ENCODE results near the gene MYT1. TPM values are rescaled to one million over a fixed set of nuclear protein-coding genes. Genes with fewer than 3 reads are reported as not detected.

Gene MYT1
- total and polyA plus RNA-seq, 11 donors = 0.07 to 0.23 (median 0.09) TPM; not detected in 5

DNA sequence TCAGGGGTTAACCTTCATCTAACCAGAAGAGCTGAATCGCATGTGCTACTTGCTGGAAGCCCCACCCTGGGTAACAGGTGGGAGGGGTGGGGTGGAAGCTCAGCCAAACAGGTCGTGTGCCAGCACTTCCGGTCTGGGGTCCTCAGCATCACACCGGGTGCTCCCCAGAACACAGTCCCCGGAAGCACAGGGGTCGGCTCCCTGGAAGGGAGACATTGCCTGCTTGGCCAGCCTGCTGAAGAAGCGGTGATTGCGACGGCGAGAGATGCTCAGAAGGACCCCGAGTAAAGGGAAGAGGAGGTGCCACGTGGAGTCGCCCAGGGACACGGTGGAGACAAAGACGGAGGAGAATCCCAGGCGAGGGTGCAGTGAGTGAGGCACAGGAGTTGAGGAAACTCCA lies 36.5 kb downstream of the MYT1 start:
- no peaks in the 10 kb centered on the region for H3K36me3 ChIP-seq
- no peak for TF ChIP-seq POLR2A (IDR thresholded peaks at IDR 0.05)
- H3K27me3 ChIP-seq = peaks cover 0 to 30% (median 6%) of the 10 kb centered on the region in 9 donors
- 73 to 79% (median 78%) methylated on average over 16 of the region's 16 CpGs for WGBS, 4 donors
- H3K4me1 ChIP-seq = no peaks in the 10 kb centered on the region
- intact Hi-C loops (cut with DNase I) = no loop called here
- no peaks in the 10 kb centered on the region for H3K9me3 ChIP-seq
- no peak for DNase-seq
- no peak overlapping the region for H3K27ac ChIP-seq
- no peak for ATAC-seq
- H3K4me3 ChIP-seq = no peak overlapping the region

DNA sequence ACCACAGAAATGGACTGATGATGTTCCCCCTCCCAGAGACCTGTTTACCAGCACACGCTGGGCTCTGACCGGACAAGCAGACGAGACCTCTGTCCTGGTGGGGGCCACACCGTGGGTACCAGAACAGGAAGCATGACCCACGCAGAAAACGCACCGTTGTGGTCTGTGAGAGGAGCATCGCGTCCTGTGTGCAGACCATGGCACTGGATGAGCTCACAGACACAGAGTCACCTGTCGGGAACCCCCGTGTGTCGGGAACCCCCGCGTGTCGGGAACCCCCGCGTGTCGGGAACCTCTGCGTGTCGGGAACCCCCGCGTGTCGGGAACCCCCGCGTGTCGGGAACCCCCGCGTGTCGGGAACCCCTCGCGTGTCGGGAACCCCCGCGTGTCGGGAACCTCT lies 37.4 kb downstream of the MYT1 start:
- WGBS, 4 donors = 89 to 91% (median 90%) methylated on average over 28 to 35 of the region's 35 CpGs
- TF ChIP-seq, protein P1, sequence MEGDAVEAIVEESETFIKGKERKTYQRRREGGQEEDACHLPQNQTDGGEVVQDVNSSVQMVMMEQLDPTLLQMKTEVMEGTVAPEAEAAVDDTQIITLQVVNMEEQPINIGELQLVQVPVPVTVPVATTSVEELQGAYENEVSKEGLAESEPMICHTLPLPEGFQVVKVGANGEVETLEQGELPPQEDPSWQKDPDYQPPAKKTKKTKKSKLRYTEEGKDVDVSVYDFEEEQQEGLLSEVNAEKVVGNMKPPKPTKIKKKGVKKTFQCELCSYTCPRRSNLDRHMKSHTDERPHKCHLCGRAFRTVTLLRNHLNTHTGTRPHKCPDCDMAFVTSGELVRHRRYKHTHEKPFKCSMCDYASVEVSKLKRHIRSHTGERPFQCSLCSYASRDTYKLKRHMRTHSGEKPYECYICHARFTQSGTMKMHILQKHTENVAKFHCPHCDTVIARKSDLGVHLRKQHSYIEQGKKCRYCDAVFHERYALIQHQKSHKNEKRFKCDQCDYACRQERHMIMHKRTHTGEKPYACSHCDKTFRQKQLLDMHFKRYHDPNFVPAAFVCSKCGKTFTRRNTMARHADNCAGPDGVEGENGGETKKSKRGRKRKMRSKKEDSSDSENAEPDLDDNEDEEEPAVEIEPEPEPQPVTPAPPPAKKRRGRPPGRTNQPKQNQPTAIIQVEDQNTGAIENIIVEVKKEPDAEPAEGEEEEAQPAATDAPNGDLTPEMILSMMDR (IDR thresholded peaks at IDR 0.05) = no peak
- TF ChIP-seq POLR2A (IDR thresholded peaks at IDR 0.05) = no peak
- ATAC-seq = no peak

DNA sequence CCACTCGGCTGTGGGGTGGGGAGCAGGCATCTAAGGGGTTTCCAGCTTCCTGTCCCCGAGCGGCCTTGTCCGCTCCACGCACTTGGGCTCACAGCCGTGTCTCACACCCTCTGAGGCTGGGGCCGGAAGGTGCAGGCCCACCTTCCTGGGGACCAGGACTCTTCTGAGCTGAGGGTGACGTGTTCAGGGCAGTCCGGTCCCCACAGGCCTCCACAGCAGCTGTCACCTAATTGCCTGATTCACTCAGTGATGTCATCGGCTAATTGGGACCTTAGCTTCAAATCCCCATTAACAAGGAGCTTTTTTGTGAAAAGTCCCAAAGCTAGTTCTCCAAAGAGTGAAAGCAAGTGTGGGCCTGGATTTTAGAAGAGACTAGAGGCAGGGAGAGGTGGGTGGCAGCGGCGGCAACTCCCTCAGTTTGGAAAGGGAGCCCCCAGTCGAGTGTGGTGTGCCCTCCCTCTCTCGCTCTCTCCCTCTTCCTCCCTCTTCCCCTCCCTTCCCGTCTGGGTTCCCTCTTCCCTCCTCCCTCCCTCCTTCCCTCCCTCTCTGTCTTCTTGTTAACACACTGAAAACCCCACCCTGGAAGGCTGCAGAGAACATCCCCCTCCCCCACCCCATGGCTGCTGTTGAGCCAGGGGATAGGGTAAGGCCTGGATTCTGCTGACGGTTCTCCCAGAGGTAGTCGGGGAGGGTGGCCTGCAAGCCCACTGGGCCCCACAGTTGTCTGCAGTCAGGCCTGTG lies 39.0 kb downstream of the MYT1 start:
- H3K27ac ChIP-seq = no peak overlapping the region
- peaks cover 0 to 17% (median 3%) of the 10 kb centered on the region in 9 donors for H3K27me3 ChIP-seq
- no peak for TF ChIP-seq POLR2A (IDR thresholded peaks at IDR 0.05)
- TF ChIP-seq, protein P1 (IDR thresholded peaks at IDR 0.05) = no peak
- 59 to 70% (median 62%) methylated on average over 9 to 17 of the region's 17 CpGs for WGBS, 4 donors
- ATAC-seq (peak in 2 of 4 donors; percentile 22 to 34), DNase-seq (no peak)
- H3K9me3 ChIP-seq = no peaks in the 10 kb centered on the region
- no peaks in the 10 kb centered on the region for H3K36me3 ChIP-seq
- no peak overlapping the region for H3K4me3 ChIP-seq
- no peaks in the 10 kb centered on the region for H3K4me1 ChIP-seq
- intact Hi-C loops (cut with DNase I) = no loop called here

More for the DNA sequence above, 37.4 kb downstream of the MYT1 start:
- no peaks in the 10 kb centered on the region for H3K9me3 ChIP-seq
- no peaks in the 10 kb centered on the region for H3K36me3 ChIP-seq
- intact Hi-C loops (cut with DNase I) = no loop called here
- H3K4me3 ChIP-seq = no peak overlapping the region
- no peaks in the 10 kb centered on the region for H3K4me1 ChIP-seq
- H3K27ac ChIP-seq = no peak overlapping the region
- no peak for DNase-seq
- H3K27me3 ChIP-seq = peaks cover 0 to 29% (median 3%) of the 10 kb centered on the region in 9 donors

DNA sequence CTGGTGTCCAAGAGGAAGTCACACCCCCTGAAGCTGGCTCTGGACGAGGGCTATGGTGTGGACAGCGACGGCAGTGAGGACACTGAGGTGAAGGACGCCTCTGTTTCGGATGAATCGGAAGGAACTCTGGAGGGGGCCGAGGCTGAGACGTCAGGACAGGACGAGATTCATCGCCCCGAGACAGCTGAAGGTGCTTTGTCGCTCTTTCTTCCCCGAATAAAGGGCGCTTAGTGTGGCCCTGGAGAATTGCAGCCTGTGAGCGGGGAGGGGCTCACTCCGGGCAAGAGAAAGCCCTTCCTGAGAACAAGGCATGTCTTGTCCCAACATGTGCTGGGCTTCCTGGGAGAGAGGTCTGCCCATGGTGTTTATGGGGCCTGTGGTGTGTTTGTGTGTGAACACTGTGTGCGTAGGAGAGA lies 41.4 kb downstream of the MYT1 start:
- whole genome bisulfite sequencing, 4 donors = 73 to 87% (median 80%) methylated on average over 16 to 17 of the region's 17 CpGs
- H3K9me3 ChIP-seq = no peaks in the 10 kb centered on the region
- intact Hi-C loops (cut with DNase I) = no loop called here

More for the DNA sequence above, 41.4 kb downstream of the MYT1 start:
- ATAC-seq = no peak
- no peaks in the 10 kb centered on the region for H3K4me1 ChIP-seq
- DNase-seq = no peak
- H3K27ac ChIP-seq = no peak overlapping the region
- no peaks in the 10 kb centered on the region for H3K36me3 ChIP-seq
- H3K27me3 ChIP-seq = peaks cover 0 to 7% (median 0%) of the 10 kb centered on the region in 9 donors
- no peak for TF ChIP-seq POLR2A (IDR thresholded peaks at IDR 0.05)
- TF ChIP-seq, protein P1 (IDR thresholded peaks at IDR 0.05) = no peak
- no peak overlapping the region for H3K4me3 ChIP-seq
